ENCODE measurements around the gene TMEM117.

Gene TMEM117

GRCh38 chr12:44405297-44405696 lies 569.4 kb downstream of the TMEM117 start:
- H3K27me3 ChIP-seq (ENCODE audit: control insufficient read depth, insufficient read depth, low read length) = no peaks in the 10 kb centered on the region
- no peak overlapping the region for H3K4me3 ChIP-seq (ENCODE audit: low read depth, low read length)
- H3K27ac ChIP-seq = no peak overlapping the region
- TF ChIP-seq CTCF (IDR thresholded peaks at IDR 0.05) = no peak
- H3K9ac ChIP-seq = no peak overlapping the region
- no peaks in the 10 kb centered on the region for H3K4me1 ChIP-seq
- no peaks in the 10 kb centered on the region for H3K79me2 ChIP-seq
- H2AFZ ChIP-seq = no peak overlapping the region
- no peak overlapping the region for H3K4me2 ChIP-seq (ENCODE audit: low read length)
- H3K36me3 ChIP-seq (ENCODE audit: control insufficient read depth, insufficient read depth, low read length) = no peaks in the 10 kb centered on the region
- H3K9me3 ChIP-seq (ENCODE audit: control insufficient read depth, low read length) = no peaks in the 10 kb centered on the region

DNA sequence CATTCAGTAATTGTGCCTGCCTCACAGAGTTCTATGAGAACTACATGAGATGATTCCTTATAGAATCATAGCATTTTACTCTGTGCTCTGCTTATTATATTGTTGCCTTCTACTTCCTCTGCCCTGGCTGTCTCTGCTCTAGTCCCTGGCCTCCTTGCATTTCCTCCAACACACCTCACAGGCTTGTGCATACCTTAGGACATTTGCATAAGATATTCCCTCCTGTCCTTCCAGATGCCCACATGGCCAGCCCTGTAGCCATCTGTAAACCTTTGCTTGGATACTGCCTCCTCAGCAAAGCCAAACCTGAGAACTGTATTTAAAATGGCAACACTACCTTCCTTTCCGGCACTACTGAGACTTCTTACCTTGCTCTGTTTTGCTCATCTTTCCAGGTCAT lies 586.7 kb downstream of the TMEM117 start:
- Histone ChIP-seq H2AFZ (no peak overlapping the region), H3K36me3 (ENCODE audit: control insufficient read depth, insufficient read depth, low read length) (no peaks in the 10 kb centered on the region), H3K79me2 (no peaks in the 10 kb centered on the region), H3K4me3 (ENCODE audit: low read depth, low read length) (no peak overlapping the region), H3K27me3 (ENCODE audit: control insufficient read depth, insufficient read depth, low read length) (no peaks in the 10 kb centered on the region), H3K9me3 (ENCODE audit: control insufficient read depth, low read length) (no peaks in the 10 kb centered on the region), H3K4me1 (no peaks in the 10 kb centered on the region), H3K9ac (no peak overlapping the region), H3K4me2 (ENCODE audit: low read length) (no peak overlapping the region), H3K27ac (no peak overlapping the region)
- TF ChIP-seq CTCF (IDR thresholded peaks at IDR 0.05) = no peak

DNA sequence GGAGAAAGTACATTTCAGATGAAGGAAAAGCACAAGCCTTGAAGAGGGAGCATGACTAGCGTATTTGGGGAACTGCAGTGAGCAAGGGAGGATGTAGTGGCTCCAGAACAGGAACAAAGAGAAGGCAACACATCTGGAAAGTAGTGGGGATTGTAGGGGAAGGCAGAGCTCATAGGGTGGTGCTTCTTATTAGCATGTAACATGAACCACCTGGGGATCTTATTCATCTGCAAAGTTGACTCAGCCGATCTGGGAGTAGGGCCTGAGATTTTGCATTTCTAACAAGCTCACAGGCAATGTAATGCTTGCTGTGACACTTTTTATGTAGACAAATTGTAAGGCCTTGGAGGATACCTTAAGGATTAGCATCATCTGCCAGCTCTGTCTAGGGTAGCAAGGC lies 592.9 kb downstream of the TMEM117 start:
- Histone ChIP-seq H3K36me3 (ENCODE audit: control insufficient read depth, insufficient read depth, low read length) (no peaks in the 10 kb centered on the region), H3K4me2 (ENCODE audit: low read length) (no peak overlapping the region), H3K27ac (no peak overlapping the region), H3K4me1 (no peaks in the 10 kb centered on the region), H3K9me3 (ENCODE audit: control insufficient read depth, low read length) (no peaks in the 10 kb centered on the region), H3K4me3 (ENCODE audit: low read depth, low read length) (no peak overlapping the region), H2AFZ (no peak overlapping the region), H3K9ac (no peak overlapping the region), H3K27me3 (ENCODE audit: control insufficient read depth, insufficient read depth, low read length) (no peaks in the 10 kb centered on the region), H3K79me2 (no peaks in the 10 kb centered on the region)
- no peak for TF ChIP-seq CTCF (IDR thresholded peaks at IDR 0.05)

DNA sequence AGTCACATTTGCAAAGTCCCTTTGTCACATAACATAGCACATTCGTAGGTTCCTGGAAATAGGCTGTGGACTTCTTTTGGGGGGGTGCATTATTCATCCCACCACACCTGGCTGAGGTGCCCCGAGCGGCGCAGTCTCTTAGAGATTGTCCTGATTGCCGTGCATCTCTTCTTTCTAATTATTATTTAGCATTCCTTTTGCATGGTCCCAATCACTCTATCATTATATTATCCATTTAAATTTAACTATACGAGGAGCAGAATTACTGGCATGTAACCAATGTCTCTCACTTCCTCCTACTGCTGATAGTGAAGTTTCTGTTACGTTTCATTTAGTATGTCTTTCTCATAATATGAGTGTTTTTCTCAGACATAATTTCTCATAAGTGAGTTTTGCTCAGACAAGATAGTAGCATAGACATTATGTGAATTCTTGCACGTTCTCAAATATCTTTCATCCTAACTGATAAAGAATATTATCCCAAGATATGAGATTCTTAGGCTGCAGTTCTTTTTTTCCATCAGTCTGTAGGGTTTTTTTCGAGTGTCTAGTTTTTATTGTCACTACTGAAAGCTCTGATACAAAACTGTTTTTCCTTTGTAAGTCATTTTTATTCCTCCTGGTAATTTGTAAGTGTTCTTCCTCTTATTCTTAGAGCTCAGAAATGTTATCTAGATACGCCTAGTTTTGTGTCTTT lies 595.9 kb downstream of the TMEM117 start:
- no peaks in the 10 kb centered on the region for H3K36me3 ChIP-seq (ENCODE audit: control insufficient read depth, insufficient read depth, low read length)
- H3K4me2 ChIP-seq (ENCODE audit: low read length) = no peak overlapping the region
- H3K79me2 ChIP-seq = no peaks in the 10 kb centered on the region
- H3K4me3 ChIP-seq (ENCODE audit: low read depth, low read length) = no peak overlapping the region
- H2AFZ ChIP-seq = no peak overlapping the region
- no peaks in the 10 kb centered on the region for H3K27me3 ChIP-seq (ENCODE audit: control insufficient read depth, insufficient read depth, low read length)
- no peaks in the 10 kb centered on the region for H3K4me1 ChIP-seq
- no peak overlapping the region for H3K27ac ChIP-seq
- TF ChIP-seq CTCF (IDR thresholded peaks at IDR 0.05) = no peak
- H3K9ac ChIP-seq = no peak overlapping the region
- H3K9me3 ChIP-seq (ENCODE audit: control insufficient read depth, low read length) = no peaks in the 10 kb centered on the region

GRCh38 chr12:44433659-44434058 lies 597.8 kb downstream of the TMEM117 start:
- Histone ChIP-seq H3K27me3 (ENCODE audit: control insufficient read depth, insufficient read depth, low read length) (no peaks in the 10 kb centered on the region), H3K9me3 (ENCODE audit: control insufficient read depth, low read length) (no peaks in the 10 kb centered on the region), H3K9ac (no peak overlapping the region)

More at GRCh38 chr12:44433659-44434058, 597.8 kb downstream of the TMEM117 start:
- no peak overlapping the region for H3K4me2 ChIP-seq (ENCODE audit: low read length)
- no peak overlapping the region for H3K4me3 ChIP-seq (ENCODE audit: low read depth, low read length)
- no peaks in the 10 kb centered on the region for H3K36me3 ChIP-seq (ENCODE audit: control insufficient read depth, insufficient read depth, low read length)
- no peak for TF ChIP-seq CTCF (IDR thresholded peaks at IDR 0.05)
- no peak overlapping the region for H3K27ac ChIP-seq
- no peaks in the 10 kb centered on the region for H3K79me2 ChIP-seq
- H2AFZ ChIP-seq = no peak overlapping the region
- no peaks in the 10 kb centered on the region for H3K4me1 ChIP-seq
